SU-DHL-6 (cell line): Measurements from ENCODE around the gene CCDC9B.

Experiments used
- H2AFZ ChIP-seq: fragments of 200-600 bp; sonication (generic); 2 replicates; pipeline ENCODE4 v1.6.1; 2014; ENCODE audit warnings: low read depth, mild to moderate bottlenecking, moderate library complexity, mixed read lengths, antibody characterized with exemption, low read length; ENCODE audit not compliant: severe bottlenecking
- H3F3A ChIP-seq: fragments of 200-600 bp; shearing (Covaris generic); 2 replicates; pipeline ENCODE4 v1.6.0; 2016; ENCODE audit warnings: antibody characterized with exemption, mild to moderate bottlenecking; ENCODE audit not compliant: insufficient read depth
- H3K27ac ChIP-seq: fragments of 200-600 bp; sonication (generic); 2 replicates; pipeline ENCODE4 v1.5.1; 2016; ENCODE audit warnings: low read depth, mild to moderate bottlenecking, low read length, moderate library complexity, mixed read lengths
- H3K27me3 ChIP-seq: fragments of 200-600 bp; sonication (generic), shearing (Covaris generic); 2 replicates; pipeline ENCODE4 v1.6.0; 2014; ENCODE audit warnings: mild to moderate bottlenecking, low read length
- H3K36me3 ChIP-seq: fragments of 200-600 bp; sonication (generic); 2 replicates; pipeline ENCODE4 v1.6.1; 2014; ENCODE audit warnings: mild to moderate bottlenecking, low read length, mixed read lengths
- H3K4me2 ChIP-seq: fragments of 300-600, 200-600 bp; shearing (Covaris generic), sonication (generic); 2 replicates; pipeline ENCODE4 v1.6.0; 2014; ENCODE audit warnings: low read length, low read depth, mild to moderate bottlenecking; ENCODE audit not compliant: poor library complexity, severe bottlenecking
- H3K4me3 ChIP-seq: fragments of 200-600 bp; sonication (generic); 2 replicates; pipeline ENCODE4 v1.5.1; 2014; ENCODE audit warnings: antibody characterized with exemption, low read length, mild to moderate bottlenecking, mixed read lengths; ENCODE audit not compliant: insufficient read depth, poor library complexity, severe bottlenecking
- H3K79me2 ChIP-seq: fragments of 200-600 bp; sonication (generic); 2 replicates; pipeline ENCODE4 v1.6.1; 2014; ENCODE audit warnings: mild to moderate bottlenecking, low read length, moderate library complexity; ENCODE audit not compliant: insufficient read depth
- H3K9ac ChIP-seq: fragments of 200-600 bp; sonication (generic); 2 replicates; pipeline ENCODE4 v1.7.0; 2014; ENCODE audit warnings: mild to moderate bottlenecking, low read length
- H3K9me2 ChIP-seq: fragments of 200-600 bp; sonication (generic); replicated peaks from 2 replicates; pipeline ENCODE4 v1.6.1; 2014; ENCODE audit warnings: low read length; ENCODE audit not compliant: insufficient read depth
- H3K9me3 ChIP-seq: fragments of 200-600 bp; sonication (generic); 2 replicates; pipeline ENCODE4 v1.6.1; 2014; ENCODE audit warnings: low read length, mixed read lengths; ENCODE audit not compliant: insufficient read depth
- H4K20me1 ChIP-seq: fragments of 200-600 bp; sonication (generic); 2 replicates; pipeline ENCODE4 v1.6.1; 2014; ENCODE audit warnings: low read depth, mild to moderate bottlenecking, antibody characterized with exemption, low read length, moderate library complexity, mixed read lengths
- EZH2phosphoT487 ChIP-seq: fragments of 200-600 bp; sonication (generic), shearing (Covaris generic); conservative IDR thresholded peaks from 2 replicates; pipeline ENCODE4 v1.6.1; 2018; ENCODE audit warnings: mild to moderate bottlenecking, antibody characterized with exemption, low read length, moderate library complexity, mixed read lengths
- TF ChIP-seq, protein P1 (sequence below): fragments of 200-600 bp; sonication (generic); IDR thresholded peaks from one replicate; pipeline ENCODE4 v1.5.1; 2017; ENCODE audit warnings: antibody characterized with exemption, mild to moderate bottlenecking, low read length, moderate library complexity; ENCODE audit not compliant: insufficient read depth, poor library complexity, severe bottlenecking

CCDC9B gene

DNA sequence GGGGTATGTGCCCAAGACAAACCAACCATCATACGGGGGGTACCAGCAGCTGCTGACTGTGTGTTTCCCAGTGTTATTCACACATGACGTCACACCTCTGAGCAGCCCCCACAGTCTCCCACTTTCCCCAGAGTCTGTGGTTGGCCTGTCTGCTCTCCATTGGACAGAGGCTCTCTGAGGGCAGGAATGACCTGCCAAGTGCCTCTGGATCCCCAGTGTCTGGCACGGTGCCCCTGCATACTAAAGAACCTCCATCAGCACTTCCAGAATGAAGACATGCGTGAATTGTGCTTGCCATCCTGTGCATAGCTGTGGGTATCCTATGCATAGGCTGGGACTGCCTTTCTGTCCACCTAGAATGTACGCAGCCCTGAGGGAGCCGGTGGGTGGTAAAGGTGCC lies 3.5 kb upstream of the CCDC9B start:
- Histone ChIP-seq H3K27ac (no peak overlapping the region), H3K36me3 (no peaks in the 10 kb centered on the region), H3K79me2 (no peaks in the 10 kb centered on the region), H3K9ac (no peak overlapping the region), H3K4me3 (no peak overlapping the region), H3K4me2 (no peak overlapping the region), H3K9me3 (no peaks in the 10 kb centered on the region), H3K9me2 (no peaks in the 10 kb centered on the region), H3F3A (no peaks in the 10 kb centered on the region), H3K27me3 (no peaks in the 10 kb centered on the region), H4K20me1 (no peaks in the 10 kb centered on the region), H2AFZ (no peak overlapping the region)
- TF ChIP-seq, protein P1, sequence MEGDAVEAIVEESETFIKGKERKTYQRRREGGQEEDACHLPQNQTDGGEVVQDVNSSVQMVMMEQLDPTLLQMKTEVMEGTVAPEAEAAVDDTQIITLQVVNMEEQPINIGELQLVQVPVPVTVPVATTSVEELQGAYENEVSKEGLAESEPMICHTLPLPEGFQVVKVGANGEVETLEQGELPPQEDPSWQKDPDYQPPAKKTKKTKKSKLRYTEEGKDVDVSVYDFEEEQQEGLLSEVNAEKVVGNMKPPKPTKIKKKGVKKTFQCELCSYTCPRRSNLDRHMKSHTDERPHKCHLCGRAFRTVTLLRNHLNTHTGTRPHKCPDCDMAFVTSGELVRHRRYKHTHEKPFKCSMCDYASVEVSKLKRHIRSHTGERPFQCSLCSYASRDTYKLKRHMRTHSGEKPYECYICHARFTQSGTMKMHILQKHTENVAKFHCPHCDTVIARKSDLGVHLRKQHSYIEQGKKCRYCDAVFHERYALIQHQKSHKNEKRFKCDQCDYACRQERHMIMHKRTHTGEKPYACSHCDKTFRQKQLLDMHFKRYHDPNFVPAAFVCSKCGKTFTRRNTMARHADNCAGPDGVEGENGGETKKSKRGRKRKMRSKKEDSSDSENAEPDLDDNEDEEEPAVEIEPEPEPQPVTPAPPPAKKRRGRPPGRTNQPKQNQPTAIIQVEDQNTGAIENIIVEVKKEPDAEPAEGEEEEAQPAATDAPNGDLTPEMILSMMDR, result no peak
- TF ChIP-seq EZH2phosphoT487, result no peak

DNA sequence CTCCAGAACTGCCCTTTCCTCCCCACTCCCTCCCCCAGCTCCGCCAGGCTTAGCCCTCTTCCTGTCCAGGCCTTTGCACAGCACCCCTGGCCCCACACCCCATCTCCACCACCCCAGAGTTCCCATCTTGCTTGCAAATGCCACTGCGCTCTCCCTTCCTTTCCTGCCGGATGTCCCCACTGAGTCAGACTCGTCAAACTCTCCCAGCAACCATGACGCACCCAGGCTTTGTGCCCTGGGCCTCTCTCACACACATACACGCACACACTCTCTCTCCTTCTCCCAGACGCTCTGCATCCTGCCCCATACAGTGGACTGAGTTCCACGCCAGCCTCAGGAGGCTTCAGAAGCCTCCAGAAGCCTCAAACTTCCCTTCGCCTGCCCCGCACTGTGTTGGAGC lies 2.8 kb upstream of the CCDC9B start:
- Histone ChIP-seq H3K27ac (no peak overlapping the region), H3K79me2 (no peaks in the 10 kb centered on the region), H2AFZ (no peak overlapping the region), H3K9me2 (no peaks in the 10 kb centered on the region), H4K20me1 (no peaks in the 10 kb centered on the region), H3K36me3 (no peaks in the 10 kb centered on the region), H3K9ac (no peak overlapping the region), H3K9me3 (no peaks in the 10 kb centered on the region), H3K4me2 (no peak overlapping the region), H3F3A (no peaks in the 10 kb centered on the region), H3K4me3 (no peak overlapping the region), H3K27me3 (no peaks in the 10 kb centered on the region)
- TF ChIP-seq, protein P1, result no peak
- no peak for TF ChIP-seq EZH2phosphoT487

DNA sequence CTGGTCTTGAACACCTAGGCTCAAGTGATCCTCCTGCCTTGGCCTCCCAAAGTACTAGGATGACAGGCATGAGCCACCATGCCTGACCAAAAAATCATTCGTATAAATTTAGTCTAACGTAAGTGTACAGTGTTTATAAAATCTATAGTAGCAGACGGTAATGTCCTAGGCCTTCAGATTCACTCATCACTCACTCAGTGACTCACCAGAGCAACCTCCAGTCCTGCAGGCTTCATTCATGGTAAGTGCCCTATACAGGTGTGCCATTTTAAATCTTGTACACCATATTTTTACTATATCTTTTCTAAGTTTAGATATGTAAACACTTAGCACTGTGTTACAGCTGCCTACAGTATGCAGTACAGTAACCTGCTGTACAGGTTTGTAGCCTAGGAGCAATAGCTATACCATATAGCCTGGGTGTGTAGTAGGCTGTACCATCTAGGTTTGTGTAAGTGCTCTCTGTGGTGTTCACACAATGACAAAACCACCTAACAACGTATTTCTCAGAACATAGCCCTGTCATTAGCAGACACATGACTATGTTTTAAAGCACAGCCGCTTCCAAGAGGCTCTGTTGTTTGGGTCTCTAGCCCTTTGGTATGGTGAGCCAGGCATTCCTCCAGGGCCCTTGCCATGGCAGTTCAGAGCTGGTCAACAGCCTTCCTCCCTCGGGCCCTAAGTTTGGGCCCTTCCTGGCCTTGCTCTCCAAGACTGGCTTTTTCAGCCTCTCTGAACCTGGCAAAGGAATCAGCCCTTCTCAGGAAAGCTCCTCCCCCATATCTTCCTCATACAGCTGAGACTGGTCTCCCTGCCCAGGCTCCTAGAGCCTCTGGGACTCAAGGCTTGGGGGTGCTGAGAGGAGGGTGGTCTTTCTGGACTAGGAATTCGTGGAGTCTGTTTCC lies 1.9 kb upstream of the CCDC9B start:
- H2AFZ ChIP-seq, result no peak overlapping the region
- H4K20me1 ChIP-seq, result no peaks in the 10 kb centered on the region
- TF ChIP-seq, protein P1, result no peak
- no peak for TF ChIP-seq EZH2phosphoT487
- H3K9me2 ChIP-seq, result no peaks in the 10 kb centered on the region
- no peaks in the 10 kb centered on the region for H3K79me2 ChIP-seq
- H3K4me2 ChIP-seq, result no peak overlapping the region
- H3K27ac ChIP-seq, result no peak overlapping the region
- H3K27me3 ChIP-seq, result no peaks in the 10 kb centered on the region
- no peaks in the 10 kb centered on the region for H3K9me3 ChIP-seq
- no peak overlapping the region for H3K9ac ChIP-seq
- no peak overlapping the region for H3K4me3 ChIP-seq
- H3F3A ChIP-seq, result no peaks in the 10 kb centered on the region
- H3K36me3 ChIP-seq, result no peaks in the 10 kb centered on the region
